D721Med (cell line): ENCODE measurements around the gene FOXO1.

Source experiments
- DNase-seq: peaks from one replicate; pipeline ENCODE4 v3.0.0; 2011; ENCODE audit warnings: low spot score; ENCODE audit not compliant: insufficient read length
- FAIRE-seq: peaks from 2 replicates; lab custom pipeline; 2011; peaks lifted over from hg19 to GRCh38; lab: Jason Lieb, UNC
- TF ChIP-seq, protein P1 (sequence below): IDR thresholded peaks from 2 replicates; pipeline ENCODE4 v1.5.1; 2012; ENCODE audit warnings: mild to moderate bottlenecking, control low read depth; ENCODE audit not compliant: insufficient read depth; ENCODE audit errors: missing control alignments

Gene FOXO1

GRCh38 chr13:40520916-40521315, 145.5 kb downstream of the FOXO1 start:
- no peak for FAIRE-seq
- TF ChIP-seq, protein P1, sequence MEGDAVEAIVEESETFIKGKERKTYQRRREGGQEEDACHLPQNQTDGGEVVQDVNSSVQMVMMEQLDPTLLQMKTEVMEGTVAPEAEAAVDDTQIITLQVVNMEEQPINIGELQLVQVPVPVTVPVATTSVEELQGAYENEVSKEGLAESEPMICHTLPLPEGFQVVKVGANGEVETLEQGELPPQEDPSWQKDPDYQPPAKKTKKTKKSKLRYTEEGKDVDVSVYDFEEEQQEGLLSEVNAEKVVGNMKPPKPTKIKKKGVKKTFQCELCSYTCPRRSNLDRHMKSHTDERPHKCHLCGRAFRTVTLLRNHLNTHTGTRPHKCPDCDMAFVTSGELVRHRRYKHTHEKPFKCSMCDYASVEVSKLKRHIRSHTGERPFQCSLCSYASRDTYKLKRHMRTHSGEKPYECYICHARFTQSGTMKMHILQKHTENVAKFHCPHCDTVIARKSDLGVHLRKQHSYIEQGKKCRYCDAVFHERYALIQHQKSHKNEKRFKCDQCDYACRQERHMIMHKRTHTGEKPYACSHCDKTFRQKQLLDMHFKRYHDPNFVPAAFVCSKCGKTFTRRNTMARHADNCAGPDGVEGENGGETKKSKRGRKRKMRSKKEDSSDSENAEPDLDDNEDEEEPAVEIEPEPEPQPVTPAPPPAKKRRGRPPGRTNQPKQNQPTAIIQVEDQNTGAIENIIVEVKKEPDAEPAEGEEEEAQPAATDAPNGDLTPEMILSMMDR, result no peak
- no peak for DNase-seq

DNA sequence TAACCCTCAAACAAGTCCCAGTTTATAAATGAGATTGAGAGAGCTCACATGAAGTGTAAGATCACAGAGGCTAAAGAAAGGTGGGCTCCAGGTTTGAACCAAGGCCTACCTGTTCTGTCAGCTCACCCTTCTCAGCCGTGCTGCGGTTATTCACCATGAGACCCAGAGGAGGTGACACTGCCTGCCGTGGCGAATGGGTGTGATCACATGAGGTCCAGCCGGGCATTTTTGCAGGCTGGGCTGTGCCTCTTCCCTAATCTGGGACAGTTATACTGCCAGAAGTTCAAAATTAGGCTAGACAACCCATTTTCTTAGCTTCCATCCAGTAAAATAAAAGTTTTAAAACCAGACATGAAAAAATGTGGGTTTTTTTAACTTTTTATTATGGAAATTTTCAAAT, 146.8 kb downstream of the FOXO1 start:
- TF ChIP-seq, protein P1, result no peak
- no peak for FAIRE-seq
- no peak for DNase-seq

- DNase-seq (no peak), FAIRE-seq (no peak)
- TF ChIP-seq, protein P1, result no peak
These were observed 148.0 kb downstream of the FOXO1 start for GRCh38 chr13:40518481-40518882.

DNA sequence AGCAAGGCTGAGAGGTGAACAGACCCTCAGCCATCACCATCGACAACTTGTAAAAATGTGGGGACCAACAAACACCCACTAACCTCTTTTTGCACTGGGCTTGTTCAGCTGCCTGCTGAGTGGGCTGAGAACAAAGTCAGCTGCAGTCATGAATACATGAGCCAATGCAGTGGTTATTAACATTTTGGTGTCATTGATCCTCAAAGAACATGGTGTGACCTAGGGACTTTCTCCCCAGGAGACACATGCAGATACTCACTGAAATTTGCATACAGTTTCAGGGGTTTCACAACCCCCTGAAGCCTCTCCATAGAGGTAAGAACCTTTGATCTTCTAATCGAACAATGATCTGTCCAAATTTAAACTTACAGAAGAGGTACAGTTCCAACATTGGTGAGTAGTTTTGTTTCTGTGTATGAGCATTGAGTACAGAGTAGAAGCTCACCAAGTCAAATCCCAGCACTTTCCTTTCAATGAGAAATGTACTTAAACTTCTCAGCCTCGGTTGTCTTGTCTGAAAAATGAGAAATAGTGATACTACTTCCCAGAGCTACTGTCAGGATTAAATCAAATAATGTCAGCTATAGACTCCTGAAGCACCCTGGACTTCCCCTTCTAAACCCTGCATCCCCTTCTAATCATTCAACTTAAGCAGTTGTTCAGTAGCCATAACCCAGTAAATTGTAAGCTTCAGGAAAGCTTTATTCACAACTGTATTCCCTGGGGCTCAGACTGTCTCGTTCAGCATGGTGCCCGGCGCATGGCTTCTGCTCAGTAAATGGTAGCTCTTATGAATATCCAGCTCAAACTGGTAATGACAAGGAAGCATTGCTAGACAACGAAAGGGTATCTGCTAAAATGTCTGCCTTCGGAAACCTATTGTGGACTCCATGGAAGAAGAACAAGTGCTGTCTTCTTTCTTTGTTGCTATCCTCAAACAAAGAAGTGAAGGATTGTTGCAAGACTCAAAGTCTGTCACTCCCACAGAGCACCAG, 148.7 kb downstream of the FOXO1 start:
- FAIRE-seq, result no peak
- TF ChIP-seq, protein P1, result no peak
- no peak for DNase-seq

- TF ChIP-seq, protein P1, result no peak
- FAIRE-seq (no peak), DNase-seq (no peak)
These were observed 150.7 kb downstream of the FOXO1 start for GRCh38 chr13:40515702-40516101.

GRCh38 chr13:40514802-40515201, 151.6 kb downstream of the FOXO1 start:
- TF ChIP-seq, protein P1, result no peak
- FAIRE-seq (no peak), DNase-seq (no peak)

DNA sequence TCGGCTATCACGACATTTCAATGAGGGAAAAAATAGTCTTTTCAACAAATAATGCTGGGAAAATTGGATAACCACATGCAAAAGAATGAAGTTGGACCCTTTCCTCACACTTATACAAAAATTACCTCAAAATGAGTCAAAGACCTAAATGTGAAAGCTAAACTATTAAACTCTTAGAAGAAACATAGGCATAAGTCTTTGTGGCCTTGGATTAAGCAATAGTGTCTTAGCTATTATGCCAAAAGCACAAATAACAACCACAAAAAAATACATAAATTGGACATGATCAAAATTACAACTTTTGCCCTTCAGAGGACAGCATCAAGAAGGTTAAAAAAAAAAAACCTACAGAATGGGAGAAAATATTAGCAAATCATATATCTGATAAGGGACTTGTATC, 156.6 kb downstream of the FOXO1 start:
- DNase-seq (no peak), FAIRE-seq (no peak)
- TF ChIP-seq, protein P1, result no peak
